GM18951 (cell line): ENCODE results near the gene TIMM10.
"Not testable (repeated sequence)": the region's sequence is repeated elsewhere in the genome, so short reads cannot be mapped to it uniquely, and the experiment has no call there.

Experiments
- POLR2A ChIP-seq: IDR thresholded peaks from 4 replicates; pipeline ENCODE4 v1.6.1; 2011; ENCODE audit warnings: mild to moderate bottlenecking; ENCODE audit not compliant: insufficient read length, insufficient read depth; ENCODE audit errors: extremely low read depth
- in situ Hi-C: fragments of 300-500 bp; cut with MboI; formaldehyde crosslinking; loops from one replicate; pipeline ENCODE4 v1.12.0; 2022; ENCODE audit warnings: low sequenced_read_pairs, mixed read lengths, inconsistent platforms; ENCODE audit not compliant: unreplicated experiment

The TIMM10 gene

DNA sequence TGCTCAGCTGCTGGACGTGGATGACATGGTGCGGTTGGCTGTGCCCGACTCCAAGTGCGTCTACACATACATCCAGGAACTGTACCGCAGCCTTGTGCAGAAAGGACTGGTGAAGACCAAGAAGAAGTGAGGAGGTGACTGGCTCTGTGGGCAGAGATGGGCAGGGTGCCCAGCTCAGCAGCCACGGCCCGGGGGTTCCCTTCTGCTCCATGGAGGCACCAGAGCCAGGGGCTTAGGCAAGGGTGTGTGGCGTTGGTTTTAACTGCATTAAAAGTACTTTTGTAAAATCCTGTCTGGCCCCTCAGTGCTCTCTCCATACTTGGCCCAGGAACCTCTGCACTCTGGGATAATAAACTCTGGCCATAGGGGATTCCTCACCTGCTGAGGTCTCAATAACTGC is 19.4 kb upstream of the TIMM10 start:
- in situ Hi-C loops, result no loop called here
- TF ChIP-seq POLR2A, result no peak

DNA sequence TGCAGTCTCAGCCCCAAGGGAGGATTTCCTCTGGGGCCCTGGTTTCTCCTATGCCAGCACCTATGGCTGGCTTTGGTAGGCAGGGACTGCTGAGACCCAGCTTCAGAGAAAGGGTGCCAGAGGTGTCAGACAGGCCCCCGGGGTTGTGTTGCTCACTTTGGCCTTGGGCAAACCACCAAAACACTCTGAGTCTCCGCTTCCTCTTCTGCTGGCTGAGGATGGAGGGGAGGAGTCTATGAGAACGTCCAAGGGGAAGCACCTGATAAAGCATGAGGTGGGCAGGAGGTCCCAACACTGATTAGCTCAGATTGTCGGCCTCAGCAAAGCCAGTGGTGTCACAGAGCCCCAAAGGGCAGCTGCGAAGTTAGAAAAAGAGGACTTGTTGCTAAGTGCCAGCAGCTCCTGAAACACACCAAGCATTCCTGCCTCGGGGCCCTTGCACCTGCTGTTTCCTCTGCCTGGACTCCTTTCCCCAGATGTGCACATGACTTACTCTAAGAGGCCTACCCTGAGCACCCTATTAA is 17.4 kb upstream of the TIMM10 start:
- in situ Hi-C loops, result no loop called here
- no peak for TF ChIP-seq POLR2A

DNA sequence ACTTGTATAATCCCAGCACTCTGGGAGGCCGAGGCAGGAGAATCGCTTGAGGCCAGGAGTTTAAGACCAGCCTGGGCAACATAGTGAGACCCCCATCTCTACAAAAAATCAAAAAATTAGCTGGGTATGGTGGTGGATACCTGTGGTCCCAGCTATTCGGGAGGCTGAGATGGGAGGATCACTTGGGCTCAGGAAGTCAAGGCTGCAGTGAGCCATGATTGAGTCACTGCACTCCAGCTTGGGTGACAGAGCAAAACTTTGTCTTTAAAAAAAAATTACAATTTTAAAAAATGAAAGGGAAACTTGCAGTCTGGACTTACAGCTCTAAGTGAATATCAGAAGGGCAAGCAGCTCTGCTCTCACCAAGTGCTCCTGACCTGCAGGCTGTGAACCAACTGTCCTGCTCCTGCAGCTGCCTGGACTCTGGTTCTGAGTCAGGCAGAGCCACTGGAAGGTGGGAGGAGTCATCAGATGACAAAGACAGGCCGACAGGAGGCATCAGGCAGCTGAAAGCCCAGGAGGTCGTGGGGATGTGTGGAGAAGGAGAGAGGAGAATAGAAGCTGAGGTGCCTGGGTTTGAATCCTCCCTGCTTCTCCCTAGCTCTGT is 16.4 kb upstream of the TIMM10 start:
- in situ Hi-C loops, result no loop called here
- TF ChIP-seq POLR2A, result no peak

DNA sequence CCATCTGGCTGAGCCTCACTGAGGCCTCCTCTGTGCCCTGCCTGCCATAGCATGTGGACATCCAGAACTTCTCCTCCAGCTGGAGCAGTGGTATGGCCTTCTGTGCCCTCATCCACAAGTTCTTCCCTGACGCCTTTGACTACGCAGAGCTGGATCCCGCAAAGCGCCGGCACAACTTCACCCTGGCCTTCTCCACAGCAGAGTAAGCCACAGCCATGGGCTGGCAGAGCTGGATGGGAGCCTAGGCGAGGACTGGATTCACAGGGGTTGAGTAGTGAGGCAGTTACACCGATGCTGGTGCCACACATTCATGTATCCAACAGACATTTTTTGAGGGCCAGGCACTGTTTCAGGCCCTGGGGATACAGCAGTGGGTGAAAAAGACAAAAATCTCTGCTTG is 15.9 kb upstream of the TIMM10 start:
- in situ Hi-C loops, result no loop called here
- no peak for TF ChIP-seq POLR2A

DNA sequence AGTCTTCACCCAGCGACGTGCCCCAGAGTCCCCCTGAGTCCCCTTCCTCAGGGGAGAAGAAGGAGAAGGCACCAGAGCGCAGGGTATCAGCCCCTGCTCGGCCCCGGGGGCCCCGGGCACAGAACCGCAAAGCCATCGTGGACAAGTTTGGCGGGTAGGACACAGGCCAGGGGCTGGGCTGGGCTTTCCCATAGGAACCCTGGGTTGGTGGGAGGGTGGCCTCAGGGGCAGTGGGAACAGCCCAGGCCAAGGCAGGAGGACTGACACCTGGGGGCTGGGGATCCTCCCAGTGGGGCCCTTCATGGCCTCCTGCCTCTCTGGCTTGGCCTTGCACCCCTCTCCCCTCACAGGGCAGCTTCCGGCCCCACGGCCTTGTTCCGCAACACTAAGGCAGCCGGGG is 15.3 kb upstream of the TIMM10 start:
- in situ Hi-C loops, result no loop called here
- no peak for TF ChIP-seq POLR2A

DNA sequence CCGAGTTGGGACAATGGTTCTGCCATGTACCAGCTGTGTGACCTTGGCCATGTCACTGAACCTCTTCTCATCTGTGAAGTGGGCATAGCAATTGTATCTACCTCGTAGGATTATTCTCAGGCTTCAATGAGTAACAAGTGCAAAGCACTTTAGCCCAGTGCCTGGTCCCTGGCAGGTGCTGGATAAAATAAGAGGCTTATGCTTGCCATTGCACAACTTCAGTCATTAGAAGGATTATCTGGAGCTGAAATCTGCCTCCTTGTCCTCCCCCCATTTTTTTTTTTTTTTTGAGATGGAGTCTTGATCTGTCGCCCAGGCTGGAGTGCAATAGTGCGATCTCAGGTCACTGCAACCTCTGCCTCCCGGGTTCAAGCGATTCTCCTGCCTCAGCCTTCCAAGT is 14.0 kb upstream of the TIMM10 start:
- in situ Hi-C loops, result no loop called here
- no peak for TF ChIP-seq POLR2A

DNA sequence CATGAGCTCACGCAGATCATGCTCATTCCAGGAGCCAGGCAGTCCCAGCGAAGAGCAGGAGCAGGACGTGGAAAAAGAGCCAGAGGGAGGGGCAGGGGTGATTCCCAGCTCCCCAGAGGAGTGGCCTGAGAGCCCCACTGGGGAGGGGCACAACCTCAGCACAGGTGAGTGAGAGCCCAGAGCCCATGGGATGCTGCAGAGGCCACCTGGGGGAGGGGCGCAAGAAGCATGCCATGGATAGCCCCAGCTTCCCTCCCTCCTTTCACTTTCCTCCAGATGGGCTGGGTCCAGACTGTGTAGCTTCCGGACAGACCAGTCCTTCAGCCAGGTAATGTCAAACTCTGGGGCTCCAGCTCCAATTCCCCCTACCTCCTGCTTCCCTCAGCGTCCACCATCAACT is 13.0 kb upstream of the TIMM10 start:
- TF ChIP-seq POLR2A, result no peak
- in situ Hi-C loops, result no loop called here

DNA sequence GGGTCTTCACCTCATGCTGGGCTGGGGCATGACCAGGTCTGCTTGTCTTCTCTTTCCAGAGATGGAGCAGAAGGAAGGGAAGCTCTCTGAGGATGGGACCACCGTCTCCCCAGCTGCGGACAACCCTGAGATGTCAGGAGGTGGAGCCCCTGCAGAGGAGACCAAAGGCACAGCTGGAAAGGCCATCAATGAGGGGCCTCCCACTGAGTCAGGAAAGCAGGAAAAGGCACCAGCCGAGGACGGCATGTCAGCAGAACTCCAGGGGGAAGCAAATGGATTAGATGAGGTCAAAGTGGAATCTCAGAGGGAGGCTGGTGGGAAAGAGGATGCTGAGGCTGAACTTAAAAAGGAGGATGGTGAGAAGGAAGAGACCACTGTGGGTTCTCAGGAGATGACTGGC is 12.0 kb upstream of the TIMM10 start:
- TF ChIP-seq POLR2A, result no peak
- in situ Hi-C loops, result no loop called here

DNA sequence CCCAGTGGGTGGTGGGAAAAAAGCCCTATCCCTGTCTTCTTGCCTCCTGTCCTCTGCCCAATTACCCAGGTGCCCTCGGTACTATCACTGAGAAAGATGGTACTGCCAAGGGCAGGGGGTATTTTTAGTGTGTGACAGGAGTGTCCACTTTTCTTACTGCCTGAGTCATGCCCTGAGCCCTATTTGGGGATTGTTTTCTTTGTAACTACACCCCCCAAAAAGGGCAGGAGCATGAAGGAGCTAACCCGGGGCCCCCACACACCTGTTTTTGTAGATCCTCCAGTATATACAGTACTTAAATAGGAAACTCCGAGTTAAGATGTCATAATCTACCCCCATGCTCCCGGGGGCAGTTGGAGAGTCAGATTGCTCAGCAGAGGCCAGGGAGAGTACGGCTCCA is 10.6 kb upstream of the TIMM10 start:
- in situ Hi-C loops, result no loop called here

DNA sequence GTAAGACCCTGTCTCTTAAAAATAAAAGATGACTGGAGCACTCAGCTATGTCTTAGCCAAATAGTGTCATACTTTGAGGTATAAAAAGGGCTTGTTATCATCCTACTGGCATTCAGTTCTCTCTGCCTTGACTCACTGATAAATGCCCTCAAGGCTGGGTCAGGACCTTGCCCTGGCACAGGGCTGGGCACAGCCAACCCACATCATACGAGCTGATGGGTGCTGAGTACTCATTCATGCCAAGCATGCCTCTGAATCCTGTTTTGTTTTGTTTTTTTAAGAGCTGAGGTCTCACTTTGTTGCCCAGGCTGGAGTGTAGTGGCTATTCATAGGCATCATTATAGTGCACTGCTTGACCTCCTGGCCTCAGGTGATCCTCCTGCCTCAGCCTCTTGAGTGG is 8.8 kb upstream of the TIMM10 start:
- TF ChIP-seq POLR2A, result no peak
- in situ Hi-C loops, result no loop called here

More for the DNA sequence above, 10.6 kb upstream of the TIMM10 start:
- no peak for TF ChIP-seq POLR2A

DNA sequence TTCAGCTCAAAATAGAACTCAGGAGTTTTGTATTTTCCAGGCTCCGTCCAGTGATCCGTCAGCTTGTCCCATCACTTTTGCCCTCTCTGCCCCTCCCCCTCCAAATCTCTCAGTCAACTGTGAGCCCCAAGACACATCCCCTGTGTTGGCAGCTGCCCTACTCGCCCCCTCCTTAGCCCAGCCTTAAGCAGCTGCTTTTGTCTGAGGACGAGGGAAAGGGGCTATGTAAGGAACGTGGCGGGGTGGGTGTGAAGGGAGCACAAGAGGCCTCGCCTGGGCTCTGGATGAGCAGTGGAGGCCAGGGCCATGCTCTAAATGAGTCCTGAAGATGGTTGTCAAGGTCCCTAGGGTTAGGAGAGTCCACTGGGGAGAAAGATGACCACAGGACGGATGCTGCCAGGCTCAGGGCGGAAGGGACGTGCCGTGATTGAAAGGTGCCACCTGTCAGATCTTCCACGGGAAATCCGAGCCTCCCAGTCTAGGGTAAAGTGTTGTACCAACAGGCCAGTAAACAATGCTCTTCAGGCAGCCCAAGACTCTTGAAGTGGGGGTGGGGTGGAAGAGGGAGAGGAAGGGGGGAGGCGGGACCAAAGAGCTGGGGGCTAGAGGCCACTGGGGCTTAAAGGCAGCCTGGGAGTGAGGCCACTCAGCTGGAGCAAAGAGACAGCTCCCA is 6.5 kb upstream of the TIMM10 start, which contains the start of gene SMTNL1:
SMTNL1 (plus strand) TSS at position 649 of the 673 bp plus-strand sequence. CDS start 5,048 bp downstream, outside the sequence.
- in situ Hi-C loops, result no loop called here
- no peak for TF ChIP-seq POLR2A

DNA sequence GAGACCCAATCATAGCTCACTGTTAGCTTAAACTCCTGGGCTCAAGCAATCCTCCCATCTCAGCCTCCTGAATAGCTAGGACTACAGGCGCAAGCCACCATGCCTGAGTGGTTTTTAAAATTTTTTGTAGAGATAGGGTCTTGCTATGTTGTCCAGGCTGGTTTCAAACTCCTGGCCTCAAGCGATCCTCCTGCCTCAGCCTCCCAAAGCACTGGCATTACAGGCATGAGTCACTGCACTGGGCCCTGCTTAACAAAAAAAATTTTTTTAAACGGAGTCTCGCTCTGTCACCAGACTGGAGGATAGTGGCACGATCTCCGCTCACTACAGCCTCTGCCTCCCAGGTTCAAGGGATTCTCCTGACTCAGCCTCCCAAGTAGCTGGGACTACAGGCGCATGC is 3.9 kb upstream of the TIMM10 start:
- in situ Hi-C loops, result not testable (repeated sequence)

DNA sequence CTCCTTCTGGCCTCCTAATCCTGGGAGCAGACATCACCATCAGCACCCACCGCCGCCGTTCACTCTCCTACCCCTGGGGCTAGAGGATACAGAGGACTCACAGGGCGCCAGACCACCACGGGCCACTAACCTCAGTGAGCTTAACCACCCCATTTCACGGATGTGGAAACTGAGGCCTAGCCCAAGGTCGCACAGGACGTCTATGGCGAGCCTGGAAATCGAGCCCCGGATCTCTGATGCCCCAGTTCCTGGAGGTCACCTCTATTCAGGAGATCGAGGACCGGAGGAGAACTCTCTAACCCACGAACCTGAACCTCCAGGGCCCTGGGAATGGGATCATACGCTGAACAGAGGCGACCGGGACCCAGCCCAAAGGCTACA is 349 bp downstream of the TIMM10 start:
- TF ChIP-seq POLR2A, result no peak
- in situ Hi-C loops, result no loop called here

DNA sequence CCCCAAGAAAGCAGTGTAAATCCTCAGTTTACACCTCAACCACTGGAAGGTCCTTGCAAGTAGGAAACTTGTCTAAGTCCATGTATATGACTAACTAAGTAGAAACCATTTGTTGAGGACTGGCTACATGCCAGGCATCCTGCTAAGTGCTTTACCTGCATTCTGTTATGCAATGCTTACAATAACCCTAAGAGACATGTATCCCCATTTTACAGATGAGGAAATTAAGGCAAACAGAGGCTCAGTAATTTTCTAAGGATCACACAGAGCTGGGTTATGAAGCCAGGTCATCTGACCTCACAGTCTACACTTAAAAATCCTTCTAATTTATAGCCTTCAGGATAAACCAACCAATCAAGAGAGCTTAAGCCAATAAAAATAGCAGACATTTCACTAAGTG is 1.5 kb downstream of the TIMM10 start:
- in situ Hi-C loops, result loop anchor here (5.0 kb wide), 1 partner anchor 37 kb away; no protein-coding TSS in a partner anchor
- TF ChIP-seq POLR2A, result no peak
